Measurements from ENCODE around the gene LRTM1.

DNA sequence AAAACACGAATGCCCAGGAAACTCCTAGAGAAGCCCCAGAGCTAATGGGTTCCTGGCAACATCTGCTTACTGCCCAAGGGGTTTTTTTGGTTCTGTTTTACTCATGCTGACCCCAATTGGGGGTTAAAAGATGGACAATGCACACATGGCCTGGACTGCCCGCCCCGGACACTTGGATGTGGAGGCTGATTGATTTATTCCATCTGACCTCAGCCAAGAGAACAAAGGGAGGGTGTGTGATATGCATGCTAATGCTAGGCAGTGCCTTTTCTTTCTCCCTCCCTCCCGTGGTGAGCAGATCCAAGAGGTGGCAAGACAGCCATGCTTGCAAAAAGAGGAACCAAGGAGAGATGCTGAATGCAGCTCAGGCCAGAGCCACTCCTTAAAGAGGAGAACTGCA lies 3.3 kb upstream of the LRTM1 start:
- TF ChIP-seq, protein P1, sequence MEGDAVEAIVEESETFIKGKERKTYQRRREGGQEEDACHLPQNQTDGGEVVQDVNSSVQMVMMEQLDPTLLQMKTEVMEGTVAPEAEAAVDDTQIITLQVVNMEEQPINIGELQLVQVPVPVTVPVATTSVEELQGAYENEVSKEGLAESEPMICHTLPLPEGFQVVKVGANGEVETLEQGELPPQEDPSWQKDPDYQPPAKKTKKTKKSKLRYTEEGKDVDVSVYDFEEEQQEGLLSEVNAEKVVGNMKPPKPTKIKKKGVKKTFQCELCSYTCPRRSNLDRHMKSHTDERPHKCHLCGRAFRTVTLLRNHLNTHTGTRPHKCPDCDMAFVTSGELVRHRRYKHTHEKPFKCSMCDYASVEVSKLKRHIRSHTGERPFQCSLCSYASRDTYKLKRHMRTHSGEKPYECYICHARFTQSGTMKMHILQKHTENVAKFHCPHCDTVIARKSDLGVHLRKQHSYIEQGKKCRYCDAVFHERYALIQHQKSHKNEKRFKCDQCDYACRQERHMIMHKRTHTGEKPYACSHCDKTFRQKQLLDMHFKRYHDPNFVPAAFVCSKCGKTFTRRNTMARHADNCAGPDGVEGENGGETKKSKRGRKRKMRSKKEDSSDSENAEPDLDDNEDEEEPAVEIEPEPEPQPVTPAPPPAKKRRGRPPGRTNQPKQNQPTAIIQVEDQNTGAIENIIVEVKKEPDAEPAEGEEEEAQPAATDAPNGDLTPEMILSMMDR (IDR thresholded peaks at IDR 0.05; ENCODE audit: low read depth, low read length), result no peak
- no peak for TF ChIP-seq EZH2phosphoT487 (IDR thresholded peaks at IDR 0.05; ENCODE audit: low read depth)

All from OCI-LY3 (cell line).